Dendritic cell treated with granulocyte-macrophage colony-stimulating factor and Interleukin-4, amounts not matched to agents 40 ng/mL and 50 ng/mL, for 4 days (primary cell): ENCODE data around the gene PSTK.

Source experiments
- H3K27ac Mint-ChIP-seq: one replicate; pipeline ENCODE4 v1.8.0; 2022; ENCODE audit warnings: mild to moderate bottlenecking, mixed read lengths
- H3K27me3 Mint-ChIP-seq: one replicate; pipeline ENCODE4 v1.8.0; 2022; ENCODE audit warnings: mild to moderate bottlenecking, mixed read lengths
- H3K36me3 Mint-ChIP-seq: one replicate; pipeline ENCODE4 v1.8.0; 2022; ENCODE audit warnings: low read depth, mixed read lengths
- H3K4me1 Mint-ChIP-seq: one replicate; pipeline ENCODE4 v1.8.0; 2022; ENCODE audit warnings: low read depth, mixed read lengths
- H3K4me3 Mint-ChIP-seq: one replicate; pipeline ENCODE4 v1.8.0; 2022; ENCODE audit warnings: mild to moderate bottlenecking, moderate library complexity, mixed read lengths
- H3K9me3 Mint-ChIP-seq: one replicate; pipeline ENCODE4 v1.8.0; 2022; ENCODE audit warnings: mixed read lengths
- intact Hi-C: fragments of 100-400 bp; cut with micrococcal nuclease; formaldehyde crosslinking; loops from one replicate; pipeline ENCODE4 v1.15.0; 2022

PSTK gene

GRCh38 chr10:122974023-122974422, 6.2 kb upstream of the PSTK start:
- Mint-ChIP-seq H3K27me3 (peaks cover 16% of the 10 kb centered on the region), H3K4me3 (no peak overlapping the region), H3K4me1 (peaks cover 6% of the 10 kb centered on the region), H3K36me3 (no peaks in the 10 kb centered on the region), H3K9me3 (peaks cover 13% of the 10 kb centered on the region), H3K27ac (no peak overlapping the region)
- intact Hi-C loops = no loop called here

DNA sequence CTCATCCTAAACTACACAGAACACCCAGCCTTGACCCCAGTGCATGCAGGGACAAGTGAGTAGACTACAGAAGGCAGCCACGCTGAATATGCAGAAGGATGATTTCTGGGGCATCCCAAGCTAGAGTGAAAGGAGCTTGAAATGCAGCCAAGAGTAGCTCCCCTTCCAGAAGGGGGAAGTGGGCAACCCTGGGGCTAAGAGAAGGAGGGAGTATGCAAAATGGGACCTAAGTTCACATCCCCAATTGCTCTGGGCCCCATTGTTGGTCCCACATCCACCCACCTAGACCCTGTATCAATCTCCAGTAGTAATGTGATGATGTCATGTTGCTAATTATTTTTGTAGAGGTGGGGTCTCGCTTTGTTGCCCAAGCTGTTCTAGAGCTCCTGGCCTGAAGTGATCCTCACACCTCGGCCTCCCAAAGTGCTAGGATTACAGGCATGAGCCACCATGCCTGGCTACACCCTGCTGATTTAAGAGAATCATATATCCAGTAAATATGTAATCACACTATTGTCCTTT, 5.6 kb upstream of the PSTK start:
- no peak overlapping the region for H3K4me3 Mint-ChIP-seq
- no peaks in the 10 kb centered on the region for H3K36me3 Mint-ChIP-seq
- intact Hi-C loops = no loop called here
- H3K4me1 Mint-ChIP-seq = peaks cover 7% of the 10 kb centered on the region
- H3K27ac Mint-ChIP-seq = no peak overlapping the region
- H3K27me3 Mint-ChIP-seq = peaks cover 16% of the 10 kb centered on the region
- peaks cover 9% of the 10 kb centered on the region for H3K9me3 Mint-ChIP-seq

DNA sequence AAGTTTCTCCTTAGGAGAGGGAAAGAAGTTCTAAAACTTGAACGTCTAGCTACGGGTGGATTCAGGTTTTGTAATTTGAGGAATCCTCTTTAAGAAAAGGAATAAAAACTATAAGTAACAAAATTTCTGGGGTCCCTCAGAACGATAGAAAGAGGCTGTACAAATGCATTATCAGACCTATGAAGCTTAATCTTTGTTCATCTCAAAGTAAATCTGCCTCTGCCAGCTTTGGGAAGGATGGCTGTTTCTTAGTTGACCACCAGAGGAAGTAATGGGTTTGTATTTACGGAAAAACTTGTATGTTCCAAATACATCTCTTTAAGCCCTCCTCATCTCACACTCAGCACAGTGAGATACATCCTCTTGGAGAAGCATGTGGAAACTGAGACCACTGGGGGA, 864 bp downstream of the PSTK start:
- intact Hi-C loops = no loop called here
- no peaks in the 10 kb centered on the region for H3K9me3 Mint-ChIP-seq
- H3K27ac Mint-ChIP-seq = peak overlapping the region; percentile 96
- peak overlapping the region; percentile 87 for H3K4me3 Mint-ChIP-seq
- peaks cover 6% of the 10 kb centered on the region for H3K4me1 Mint-ChIP-seq
- H3K27me3 Mint-ChIP-seq = peaks cover 8% of the 10 kb centered on the region
- H3K36me3 Mint-ChIP-seq = peaks cover 16% of the 10 kb centered on the region

GRCh38 chr10:122983898-122984297, 3.7 kb downstream of the PSTK start:
- Mint-ChIP-seq H3K27ac (no peak overlapping the region), H3K4me1 (peaks cover 6% of the 10 kb centered on the region), H3K9me3 (no peaks in the 10 kb centered on the region), H3K4me3 (no peak overlapping the region), H3K36me3 (peaks cover 32% of the 10 kb centered on the region), H3K27me3 (no peaks in the 10 kb centered on the region)
- intact Hi-C loops = no loop called here

DNA sequence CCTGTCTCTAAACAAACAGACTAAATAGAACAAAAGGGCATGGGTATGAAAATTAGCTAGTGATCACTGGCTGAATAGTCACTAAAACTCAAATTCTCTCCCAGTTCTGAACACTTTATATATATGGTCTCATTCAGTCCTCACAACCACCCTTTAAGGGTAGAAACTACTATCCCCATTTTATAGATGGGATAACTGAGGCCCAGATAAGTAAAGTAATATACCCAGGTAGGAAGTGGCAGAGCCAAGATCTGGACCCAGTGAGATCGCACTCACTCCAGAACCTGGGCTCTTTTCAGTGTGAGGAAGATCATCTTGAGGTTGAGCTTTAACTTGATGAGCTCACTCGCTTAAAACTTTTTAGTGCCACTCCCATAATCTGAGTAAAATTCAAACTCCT, 4.5 kb downstream of the PSTK start:
- Mint-ChIP-seq H3K4me1 (peaks cover 4% of the 10 kb centered on the region), H3K27ac (peak overlapping the region; percentile 59), H3K4me3 (no peak overlapping the region), H3K27me3 (no peaks in the 10 kb centered on the region), H3K9me3 (no peaks in the 10 kb centered on the region), H3K36me3 (peaks cover 37% of the 10 kb centered on the region)
- intact Hi-C loops = no loop called here

DNA sequence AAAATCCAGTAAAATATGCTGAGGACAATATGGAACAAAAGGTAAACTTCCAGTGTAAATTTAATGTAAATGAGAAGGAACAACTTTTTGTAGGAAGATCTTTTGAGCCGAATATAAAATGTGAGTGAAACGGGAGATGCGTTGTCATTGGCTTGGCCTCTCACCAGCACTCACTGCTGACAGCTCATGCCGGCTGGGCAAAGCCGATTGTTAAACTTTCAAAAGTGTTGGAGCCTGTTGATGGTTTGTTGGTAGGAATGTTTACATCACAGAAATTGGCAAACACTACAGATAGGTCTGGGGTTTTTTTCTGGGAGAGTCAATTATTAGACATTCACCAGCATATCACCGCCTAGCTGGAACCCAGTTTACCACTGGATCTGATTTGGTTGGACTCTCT, 6.1 kb downstream of the PSTK start:
- Mint-ChIP-seq H3K36me3 (peaks cover 44% of the 10 kb centered on the region), H3K9me3 (no peaks in the 10 kb centered on the region), H3K4me1 (no peaks in the 10 kb centered on the region), H3K4me3 (no peak overlapping the region), H3K27me3 (no peaks in the 10 kb centered on the region), H3K27ac (no peak overlapping the region)
- intact Hi-C loops = no loop called here

- peaks cover 46% of the 10 kb centered on the region for H3K36me3 Mint-ChIP-seq
- no peak overlapping the region for H3K4me3 Mint-ChIP-seq
- intact Hi-C loops = no loop called here
- no peaks in the 10 kb centered on the region for H3K4me1 Mint-ChIP-seq
- no peak overlapping the region for H3K27ac Mint-ChIP-seq
- H3K27me3 Mint-ChIP-seq = no peaks in the 10 kb centered on the region
- H3K9me3 Mint-ChIP-seq = no peaks in the 10 kb centered on the region
These were observed 8.3 kb downstream of the PSTK start for GRCh38 chr10:122988501-122988900.

DNA sequence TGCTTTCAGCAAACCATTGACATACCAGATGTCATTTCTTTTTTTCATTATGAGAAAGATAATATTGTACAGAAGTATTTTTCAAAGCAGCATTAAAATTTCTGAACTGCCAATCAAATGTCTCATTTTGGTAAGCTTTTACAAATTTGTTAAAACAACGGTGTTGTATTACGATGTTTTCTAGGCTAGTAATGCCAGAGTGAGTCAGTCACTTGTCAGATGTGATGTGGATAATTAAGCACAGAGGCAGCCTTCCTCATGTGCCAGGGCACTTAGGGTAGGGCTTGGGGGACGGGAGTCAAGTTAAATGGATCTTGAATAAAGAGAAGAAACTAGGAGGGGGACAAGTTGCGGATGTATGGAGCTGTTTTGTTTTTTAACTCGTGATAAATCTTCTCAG, 10.1 kb downstream of the PSTK start:
- Mint-ChIP-seq H3K4me3 (no peak overlapping the region), H3K9me3 (no peaks in the 10 kb centered on the region), H3K36me3 (peaks cover 54% of the 10 kb centered on the region), H3K27me3 (no peaks in the 10 kb centered on the region), H3K27ac (no peak overlapping the region), H3K4me1 (no peaks in the 10 kb centered on the region)
- intact Hi-C loops = no loop called here

DNA sequence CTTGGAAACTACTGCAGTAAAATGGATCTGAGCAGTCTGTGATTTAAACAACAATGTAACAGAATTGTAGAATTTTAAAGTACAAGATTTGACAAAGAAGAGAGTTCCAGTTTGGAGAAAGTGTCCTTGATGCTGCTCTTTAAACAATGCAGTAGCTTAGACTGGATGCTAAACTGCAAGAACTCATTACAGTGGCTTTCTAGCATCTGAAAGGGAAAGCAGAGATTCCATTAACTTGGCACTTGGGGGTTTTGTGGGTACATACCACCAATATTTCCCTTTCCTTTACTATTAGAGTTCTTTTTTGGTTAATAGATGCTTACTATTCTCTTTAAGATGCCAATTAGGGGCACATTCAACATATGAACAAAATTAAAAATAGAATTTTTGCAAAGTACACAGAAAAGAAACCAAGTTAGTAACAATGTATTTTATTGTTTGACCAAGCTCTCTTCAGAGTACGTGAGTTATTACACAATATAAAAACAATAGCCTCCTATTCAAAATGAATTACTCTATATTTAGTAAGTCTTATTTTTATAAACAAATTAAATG, 11.9 kb downstream of the PSTK start:
- no peaks in the 10 kb centered on the region for H3K27me3 Mint-ChIP-seq
- H3K36me3 Mint-ChIP-seq = peaks cover 61% of the 10 kb centered on the region
- intact Hi-C loops = no loop called here
- no peaks in the 10 kb centered on the region for H3K4me1 Mint-ChIP-seq
- H3K27ac Mint-ChIP-seq = no peak overlapping the region
- no peak overlapping the region for H3K4me3 Mint-ChIP-seq
- H3K9me3 Mint-ChIP-seq = no peaks in the 10 kb centered on the region

DNA sequence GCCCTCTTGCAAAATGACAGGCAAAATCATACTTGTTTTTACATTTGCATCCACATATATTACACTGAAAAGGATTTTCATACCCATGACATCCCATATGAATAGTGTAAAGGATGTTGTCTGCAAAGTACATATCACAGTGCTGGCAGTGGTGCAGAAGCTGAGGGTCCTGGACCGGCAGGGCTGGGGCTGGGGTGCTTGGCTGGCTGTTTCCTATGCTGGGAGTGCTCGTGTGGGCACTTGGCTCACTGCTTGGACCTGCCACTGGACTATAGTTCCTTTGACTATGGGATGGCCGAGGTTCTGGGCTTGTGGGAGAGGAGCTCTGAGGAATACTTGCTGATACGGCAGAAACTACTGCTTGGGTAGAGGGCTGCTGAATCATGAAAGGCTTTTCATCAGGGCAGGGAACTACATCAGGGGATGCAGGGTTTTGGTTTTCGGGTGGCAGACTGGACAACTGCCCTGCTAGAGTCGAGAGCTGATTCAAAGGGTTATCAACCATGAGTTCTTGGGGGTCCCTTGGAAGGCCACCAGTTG, 13.7 kb downstream of the PSTK start:
- Mint-ChIP-seq H3K27me3 (no peaks in the 10 kb centered on the region), H3K36me3 (peaks cover 70% of the 10 kb centered on the region)

GRCh38 chr10:122995936-122996335, 15.7 kb downstream of the PSTK start:
- Mint-ChIP-seq H3K4me1 (peaks cover 4% of the 10 kb centered on the region), H3K4me3 (no peak overlapping the region), H3K27ac (no peak overlapping the region), H3K36me3 (peaks cover 61% of the 10 kb centered on the region), H3K27me3 (no peaks in the 10 kb centered on the region), H3K9me3 (no peaks in the 10 kb centered on the region)
- intact Hi-C loops = no loop called here

More for the DNA sequence above, 13.7 kb downstream of the PSTK start:
- H3K27ac Mint-ChIP-seq = no peak overlapping the region
- H3K4me3 Mint-ChIP-seq = no peak overlapping the region
- no peaks in the 10 kb centered on the region for H3K4me1 Mint-ChIP-seq
- H3K9me3 Mint-ChIP-seq = no peaks in the 10 kb centered on the region
- intact Hi-C loops = no loop called here

GRCh38 chr10:122997864-122998263, 17.7 kb downstream of the PSTK start:
- H3K36me3 Mint-ChIP-seq = peaks cover 63% of the 10 kb centered on the region
- no peak overlapping the region for H3K27ac Mint-ChIP-seq
- intact Hi-C loops = no loop called here
- H3K27me3 Mint-ChIP-seq = no peaks in the 10 kb centered on the region
- H3K4me1 Mint-ChIP-seq = peaks cover 9% of the 10 kb centered on the region
- H3K4me3 Mint-ChIP-seq = no peak overlapping the region
- no peaks in the 10 kb centered on the region for H3K9me3 Mint-ChIP-seq

DNA sequence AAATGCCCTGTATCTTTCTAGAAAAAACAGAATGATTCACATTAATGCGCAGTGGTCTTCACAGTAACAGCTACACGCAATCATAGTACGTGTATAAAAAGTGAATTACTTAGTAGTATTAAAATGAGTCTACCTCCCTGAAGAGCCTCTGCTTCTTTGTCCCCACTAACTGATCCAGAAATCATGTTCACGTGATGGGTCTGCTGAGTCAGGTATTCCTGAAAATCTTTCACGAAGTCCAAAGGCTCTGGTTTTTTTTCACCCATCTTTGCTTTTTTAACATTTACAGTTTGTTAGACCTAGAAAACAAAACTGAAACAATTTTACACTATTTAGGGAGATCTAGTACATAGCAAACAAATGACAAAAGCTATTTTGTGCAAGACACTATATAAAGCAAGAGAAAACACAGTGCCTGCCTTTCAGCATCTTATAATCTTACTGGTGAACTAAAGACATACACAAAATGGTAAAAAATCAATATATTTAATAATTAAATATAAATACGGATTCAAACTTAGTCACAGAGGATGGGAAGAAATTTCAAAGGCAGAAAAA, 18.2 kb downstream of the PSTK start:
- Mint-ChIP-seq H3K4me3 (no peak overlapping the region), H3K27me3 (no peaks in the 10 kb centered on the region), H3K4me1 (peaks cover 9% of the 10 kb centered on the region), H3K27ac (no peak overlapping the region), H3K9me3 (no peaks in the 10 kb centered on the region), H3K36me3 (peaks cover 62% of the 10 kb centered on the region)
- intact Hi-C loops = no loop called here

- Mint-ChIP-seq H3K4me3 (no peak overlapping the region), H3K36me3 (peaks cover 58% of the 10 kb centered on the region), H3K9me3 (no peaks in the 10 kb centered on the region), H3K4me1 (peaks cover 9% of the 10 kb centered on the region), H3K27me3 (no peaks in the 10 kb centered on the region), H3K27ac (no peak overlapping the region)
- intact Hi-C loops = no loop called here
These were observed 18.7 kb downstream of the PSTK start for GRCh38 chr10:122998934-122999333.

GRCh38 chr10:122999347-122999746, 19.1 kb downstream of the PSTK start:
- no peaks in the 10 kb centered on the region for H3K9me3 Mint-ChIP-seq
- no peak overlapping the region for H3K27ac Mint-ChIP-seq
- no peaks in the 10 kb centered on the region for H3K27me3 Mint-ChIP-seq
- intact Hi-C loops = no loop called here
- H3K36me3 Mint-ChIP-seq = peaks cover 54% of the 10 kb centered on the region
- no peak overlapping the region for H3K4me3 Mint-ChIP-seq
- peaks cover 9% of the 10 kb centered on the region for H3K4me1 Mint-ChIP-seq
